Parathyroid adenoma (tissue), 2 donors: ENCODE measurements around the gene FANCG.

Source experiments
- H2AFZ ChIP-seq: fragments of 300-600 bp; sonication (generic); one replicate; pipeline ENCODE4 v1.7.0; 2017; ENCODE audit warnings: antibody characterized with exemption, mild to moderate bottlenecking
- H3K27ac ChIP-seq: fragments of 300-600 bp; sonication (generic); one replicate; pipeline ENCODE4 v1.7.0; 2017
- H3K27me3 ChIP-seq: fragments of 300-600 bp; sonication (generic); one replicate; pipeline ENCODE4 v1.7.0; 2017; ENCODE audit warnings: low read length; ENCODE audit not compliant: control insufficient read depth, insufficient read depth
- H3K36me3 ChIP-seq: fragments of 300-600 bp; sonication (generic); one replicate; pipeline ENCODE4 v1.7.0; 2017; ENCODE audit warnings: low read length; ENCODE audit not compliant: control insufficient read depth, insufficient read depth
- H3K4me1 ChIP-seq: fragments of 300-600 bp; sonication (generic); one replicate; pipeline ENCODE4 v1.7.0; 2017; ENCODE audit warnings: control low read depth
- H3K4me2 ChIP-seq: fragments of 300-600 bp; sonication (generic); one replicate; pipeline ENCODE4 v1.7.0; 2017; ENCODE audit warnings: low read length
- H3K4me3 ChIP-seq: fragments of 300-600 bp; sonication (generic); one replicate; pipeline ENCODE4 v1.7.0; 2017; ENCODE audit warnings: low read depth, low read length
- H3K79me2 ChIP-seq: fragments of 300-600 bp; sonication (generic); one replicate; pipeline ENCODE4 v1.7.0; 2017; ENCODE audit warnings: control low read depth
- H3K9ac ChIP-seq: fragments of 300-600 bp; sonication (generic); one replicate; pipeline ENCODE4 v1.7.0; 2017; ENCODE audit warnings: mild to moderate bottlenecking
- H3K9me3 ChIP-seq: fragments of 300-600 bp; sonication (generic); one replicate; pipeline ENCODE4 v1.7.0; 2017; ENCODE audit warnings: low read length; ENCODE audit not compliant: control insufficient read depth
- CTCF ChIP-seq: fragments of 300-600 bp; sonication (generic); IDR thresholded peaks from one replicate; pipeline ENCODE4 v1.7.0; 2017; ENCODE audit warnings: antibody characterized with exemption, mild to moderate bottlenecking
- donor health status: primary hyperparathyroidism.

FANCG gene

GRCh38 chr9:35054871-35055644 is 24.7 kb downstream of the FANCG start:
- no peaks in the 10 kb centered on the region for H3K79me2 ChIP-seq
- no peaks in the 10 kb centered on the region for H3K36me3 ChIP-seq
- no peaks in the 10 kb centered on the region for H3K27me3 ChIP-seq
- no peaks in the 10 kb centered on the region for H3K4me1 ChIP-seq
- no peak overlapping the region for H3K4me3 ChIP-seq
- H2AFZ ChIP-seq = no peak overlapping the region
- H3K4me2 ChIP-seq = no peak overlapping the region
- no peaks in the 10 kb centered on the region for H3K9me3 ChIP-seq
- H3K9ac ChIP-seq = no peak overlapping the region
- TF ChIP-seq CTCF = no peak
- no peak overlapping the region for H3K27ac ChIP-seq

- Histone ChIP-seq H3K27me3 (no peaks in the 10 kb centered on the region), H3K9me3 (no peaks in the 10 kb centered on the region), H3K36me3 (no peaks in the 10 kb centered on the region), H3K79me2 (no peaks in the 10 kb centered on the region), H3K9ac (no peak overlapping the region), H3K4me1 (no peaks in the 10 kb centered on the region), H3K4me2 (no peak overlapping the region), H3K4me3 (no peak overlapping the region), H3K27ac (no peak overlapping the region), H2AFZ (no peak overlapping the region)
- TF ChIP-seq CTCF = no peak
Observed at GRCh38 chr9:35054185-35054835, 25.4 kb downstream of the FANCG start.

GRCh38 chr9:35051069-35051967 is 28.4 kb downstream of the FANCG start:
- peak; percentile 46 for TF ChIP-seq CTCF
- no peak overlapping the region for H3K27ac ChIP-seq
- H3K36me3 ChIP-seq = no peaks in the 10 kb centered on the region
- no peaks in the 10 kb centered on the region for H3K4me1 ChIP-seq
- H3K79me2 ChIP-seq = no peaks in the 10 kb centered on the region
- no peak overlapping the region for H2AFZ ChIP-seq
- H3K9me3 ChIP-seq = no peaks in the 10 kb centered on the region
- H3K9ac ChIP-seq = no peak overlapping the region
- no peaks in the 10 kb centered on the region for H3K27me3 ChIP-seq
- H3K4me2 ChIP-seq = no peak overlapping the region
- no peak overlapping the region for H3K4me3 ChIP-seq

GRCh38 chr9:35048511-35048910 is 31.2 kb downstream of the FANCG start:
- Histone ChIP-seq H3K79me2 (no peaks in the 10 kb centered on the region), H3K9me3 (no peaks in the 10 kb centered on the region), H2AFZ (no peak overlapping the region), H3K36me3 (no peaks in the 10 kb centered on the region), H3K9ac (no peak overlapping the region), H3K27ac (no peak overlapping the region), H3K4me1 (no peaks in the 10 kb centered on the region), H3K27me3 (no peaks in the 10 kb centered on the region), H3K4me2 (no peak overlapping the region), H3K4me3 (no peak overlapping the region)
- no peak for TF ChIP-seq CTCF
